Activated CD8-positive, alpha-beta T cell treated with anti-CD3 and anti-CD28 coated beads for 36 hours (primary cell): ENCODE results near the gene ADAM10. TPM values are rescaled to one million over a fixed set of nuclear protein-coding genes. Genes with fewer than 3 reads are reported as not detected.
A peak's percentile ranks its signal among the peaks of the same experiment; 100 is the strongest.

Experiments
- ATAC-seq: fragments of 200-7000 bp; cut with Tn5 transposase; one replicate; pipeline ENCODE4 v1.10.0; 2021; ENCODE audit warnings: mild to moderate bottlenecking, moderate library complexity
- CTCF ChIA-PET: fragments of 350-600 bp; sonication (Branson Sonifier 250); formaldehyde crosslinking; loops from one replicate; lab custom pipeline; 2021; ENCODE audit warnings: antibody characterized with exemption; lab: Charles Lee
- POLR2A ChIA-PET: fragments of 350-600 bp; sonication (Branson Sonifier 250); formaldehyde crosslinking; loops from one replicate; lab custom pipeline; 2021; ENCODE audit warnings: antibody characterized with exemption; lab: Charles Lee
- DNase-seq: peaks from one replicate; pipeline ENCODE4 v3.0.0-alpha.2; 2020
- H3K27ac Mint-ChIP-seq: one replicate; pipeline ENCODE4 v1.8.0; 2021; ENCODE audit warnings: mild to moderate bottlenecking, mixed read lengths
- H3K27me3 Mint-ChIP-seq: one replicate; pipeline ENCODE4 v1.8.0; 2021; ENCODE audit warnings: mixed read lengths
- H3K36me3 Mint-ChIP-seq: one replicate; pipeline ENCODE4 v1.8.0; 2021; ENCODE audit warnings: low read depth, mixed read lengths
- H3K4me1 Mint-ChIP-seq: one replicate; pipeline ENCODE4 v1.8.0; 2021; ENCODE audit warnings: low read depth, mixed read lengths
- H3K4me3 Mint-ChIP-seq: one replicate; pipeline ENCODE4 v1.8.0; 2021; ENCODE audit warnings: mild to moderate bottlenecking, moderate library complexity, mixed read lengths
- H3K9me3 Mint-ChIP-seq: one replicate; pipeline ENCODE4 v1.8.0; 2021; ENCODE audit warnings: mixed read lengths
- CTCF ChIP-seq: fragments of 200-600 bp; IDR thresholded peaks from one replicate; pipeline ENCODE4 v1.8.0; 2022; ENCODE audit warnings: antibody characterized with exemption, mild to moderate bottlenecking
- intact Hi-C: fragments of 100-400 bp; cut with micrococcal nuclease; formaldehyde crosslinking; loops from one replicate; pipeline ENCODE4 v1.10.0; 2022
- total RNA-seq, 2 experiments: library from RNA; stranded (reverse); gene quantifications; one replicate each; pipeline ENCODE4 v1.2.3, GENCODE V29; 2021

Gene ADAM10
- total RNA-seq, 2 experiments from 2014 or later: 76.4 to 79.4 TPM

GRCh38 chr15:58676766-58677165, 72.7 kb downstream of the ADAM10 start:
- intact Hi-C loops: no loop called here
- DNase-seq (no peak), ATAC-seq (no peak)
- no peak for TF ChIP-seq CTCF
- POLR2A ChIA-PET: no interaction called here
- Mint-ChIP-seq H3K27me3 (no peaks in the 10 kb centered on the region), H3K27ac (no peak overlapping the region), H3K36me3 (peaks cover 3% of the 10 kb centered on the region), H3K4me1 (peaks cover 10% of the 10 kb centered on the region), H3K9me3 (no peaks in the 10 kb centered on the region), H3K4me3 (no peak overlapping the region)
- CTCF ChIA-PET: no interaction called here

GRCh38 chr15:58671186-58671585, 78.3 kb downstream of the ADAM10 start:
- H3K27ac Mint-ChIP-seq: no peak overlapping the region
- H3K27me3 Mint-ChIP-seq: no peaks in the 10 kb centered on the region

GRCh38 chr15:58669108-58669507, 80.4 kb downstream of the ADAM10 start:
- no peaks in the 10 kb centered on the region for H3K9me3 Mint-ChIP-seq
- no peak overlapping the region for H3K4me3 Mint-ChIP-seq
- ChIA-PET POLR2A (no interaction called here), CTCF (interaction anchor here (0.8 to 1.0 kb wide), 2 partner anchors 9 to 14 kb away, joined by 3 read pairs; no protein-coding TSS in a partner anchor)
- H3K36me3 Mint-ChIP-seq: peaks cover 14% of the 10 kb centered on the region
- no peaks in the 10 kb centered on the region for H3K27me3 Mint-ChIP-seq
- intact Hi-C loops: no loop called here
- peaks cover 4% of the 10 kb centered on the region for H3K4me1 Mint-ChIP-seq
- TF ChIP-seq CTCF: no peak
- no peak for DNase-seq
- ATAC-seq: no peak
- H3K27ac Mint-ChIP-seq: no peak overlapping the region

More at GRCh38 chr15:58671186-58671585, 78.3 kb downstream of the ADAM10 start:
- ATAC-seq (no peak), DNase-seq (no peak)
- Mint-ChIP-seq H3K9me3 (no peaks in the 10 kb centered on the region), H3K36me3 (peaks cover 3% of the 10 kb centered on the region), H3K4me3 (no peak overlapping the region), H3K4me1 (peaks cover 4% of the 10 kb centered on the region)
- TF ChIP-seq CTCF: no peak
- ChIA-PET CTCF (no interaction called here), POLR2A (no interaction called here)
- intact Hi-C loops: no loop called here

GRCh38 chr15:58666957-58667356, 82.5 kb downstream of the ADAM10 start:
- H3K4me1 Mint-ChIP-seq: peaks cover 4% of the 10 kb centered on the region
- no peak for TF ChIP-seq CTCF
- DNase-seq: no peak
- CTCF ChIA-PET: no interaction called here
- intact Hi-C loops: no loop called here
- no peak for ATAC-seq
- POLR2A ChIA-PET: no interaction called here
- H3K27ac Mint-ChIP-seq: no peak overlapping the region
- H3K36me3 Mint-ChIP-seq: peaks cover 20% of the 10 kb centered on the region
- H3K4me3 Mint-ChIP-seq: no peak overlapping the region
- H3K9me3 Mint-ChIP-seq: no peaks in the 10 kb centered on the region
- no peaks in the 10 kb centered on the region for H3K27me3 Mint-ChIP-seq

- H3K9me3 Mint-ChIP-seq: no peaks in the 10 kb centered on the region
- intact Hi-C loops: no loop called here
- H3K36me3 Mint-ChIP-seq: peaks cover 32% of the 10 kb centered on the region
- CTCF ChIA-PET: no interaction called here
- POLR2A ChIA-PET: no interaction called here
- no peaks in the 10 kb centered on the region for H3K27me3 Mint-ChIP-seq
- H3K4me3 Mint-ChIP-seq: no peak overlapping the region
- peak overlapping the region; percentile 14 for H3K27ac Mint-ChIP-seq
- H3K4me1 Mint-ChIP-seq: peaks cover 4% of the 10 kb centered on the region
- DNase-seq (no peak), ATAC-seq (no peak)
- no peak for TF ChIP-seq CTCF
Measured at GRCh38 chr15:58665672-58666071, 83.8 kb downstream of the ADAM10 start.
